ENCODE data around the gene PRR19.

DNA sequence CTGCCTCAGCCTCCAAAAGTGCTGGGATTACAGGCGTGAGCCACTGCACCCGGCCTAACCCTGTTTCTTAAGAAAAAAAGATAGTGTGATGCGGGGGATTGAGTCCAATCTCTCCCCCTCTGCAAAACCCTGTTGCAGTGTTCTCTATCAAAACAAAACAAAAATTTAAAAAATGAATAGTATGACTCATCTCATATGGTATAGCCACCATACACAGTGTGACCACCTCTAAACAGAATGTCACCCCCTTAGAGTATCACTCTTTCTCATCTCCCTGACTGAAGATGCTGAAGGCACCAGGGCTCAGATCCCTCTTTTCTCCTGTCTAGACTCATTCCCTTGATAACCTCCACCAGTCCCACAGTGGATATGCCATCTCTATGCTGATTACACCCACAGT, 40.2 kb upstream of the PRR19 start:
- TF ChIP-seq CTCF (IDR thresholded peaks at IDR 0.05) (no peak), POLR2A (IDR thresholded peaks at IDR 0.05) (no peak)

All from testis (tissue), 2 donors.